ENCODE results near the gene EVI5L.
"Not testable (repeated sequence)": the region's sequence is repeated elsewhere in the genome, so short reads cannot be mapped to it uniquely, and the experiment has no call there.

EVI5L gene

GRCh38 chr19:7874897-7875273 is 44.9 kb downstream of the EVI5L start:
- no peak for DNase-seq

GRCh38 chr19:7877249-7877836 is 47.3 kb downstream of the EVI5L start:
- no peak for DNase-seq

- DNase-seq, result peak; percentile 19
Observed at GRCh38 chr19:7879111-7879807, 49.2 kb downstream of the EVI5L start.

GRCh38 chr19:7879836-7880235 is 49.8 kb downstream of the EVI5L start:
- DNase-seq, result peak; percentile 31

- no peak for DNase-seq
Observed at GRCh38 chr19:7881910-7882309, 51.9 kb downstream of the EVI5L start.

GRCh38 chr19:7883105-7883504 is 53.1 kb downstream of the EVI5L start:
- no peak for DNase-seq

- no peak for DNase-seq
Observed at GRCh38 chr19:7883796-7884570, 54.0 kb downstream of the EVI5L start.

GRCh38 chr19:7885818-7886217 is 55.8 kb downstream of the EVI5L start:
- peak; percentile 37 for DNase-seq

- DNase-seq, result no peak
Observed at GRCh38 chr19:7887408-7888144, 57.6 kb downstream of the EVI5L start.

- peak; percentile 59 for DNase-seq
Observed at GRCh38 chr19:7888145-7888825, 58.3 kb downstream of the EVI5L start, which contains the start of gene LRRC8E. Gene LRRC8E, plus strand, starts transcription at chr19:7888510. Its CDS starts 7,094 bp downstream, at chr19:7895604.

GRCh38 chr19:7888826-7889217 is 58.8 kb downstream of the EVI5L start:
- DNase-seq, result no peak

- DNase-seq, result not testable (repeated sequence)
Observed at GRCh38 chr19:7893362-7894101, 63.5 kb downstream of the EVI5L start.

- no peak for DNase-seq
Observed at GRCh38 chr19:7894612-7895309, 64.7 kb downstream of the EVI5L start.

- DNase-seq, result no peak
Observed at GRCh38 chr19:7895565-7895964, 65.5 kb downstream of the EVI5L start.

- peak; percentile 41 for DNase-seq
Observed at GRCh38 chr19:7897292-7897691, 67.3 kb downstream of the EVI5L start.

GRCh38 chr19:7898967-7899366 is 68.9 kb downstream of the EVI5L start:
- no peak for DNase-seq

GRCh38 chr19:7899751-7900378 is 69.8 kb downstream of the EVI5L start:
- DNase-seq, result peak; percentile 32

GRCh38 chr19:7900401-7900870 is 70.4 kb downstream of the EVI5L start:
- no peak for DNase-seq

- DNase-seq, result no peak
Observed at GRCh38 chr19:7900931-7901330, 70.9 kb downstream of the EVI5L start.

GRCh38 chr19:7901337-7901736 is 71.3 kb downstream of the EVI5L start:
- no peak for DNase-seq
